ENCODE data around the gene C11orf68.

DNA sequence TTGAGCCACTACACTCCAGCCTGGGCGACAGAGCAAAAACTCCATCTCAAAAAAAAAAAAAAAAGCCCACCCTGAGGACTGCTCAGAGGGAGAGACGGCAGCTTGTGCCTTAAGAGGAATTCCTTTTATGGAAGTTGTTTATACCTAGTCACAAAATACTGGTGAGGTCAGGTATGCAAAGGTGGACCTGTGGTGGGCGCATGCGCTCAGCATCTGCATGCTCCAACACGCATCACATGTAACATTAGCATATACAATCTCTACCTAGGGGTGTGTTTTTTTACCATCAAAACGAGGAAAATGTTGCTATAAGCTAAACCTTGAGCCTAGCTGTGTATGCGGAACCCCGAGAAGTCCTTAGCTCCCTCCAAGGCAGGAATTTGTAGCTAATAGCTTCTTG is 35.9 kb upstream of the C11orf68 start:
- TF ChIP-seq, protein P1, sequence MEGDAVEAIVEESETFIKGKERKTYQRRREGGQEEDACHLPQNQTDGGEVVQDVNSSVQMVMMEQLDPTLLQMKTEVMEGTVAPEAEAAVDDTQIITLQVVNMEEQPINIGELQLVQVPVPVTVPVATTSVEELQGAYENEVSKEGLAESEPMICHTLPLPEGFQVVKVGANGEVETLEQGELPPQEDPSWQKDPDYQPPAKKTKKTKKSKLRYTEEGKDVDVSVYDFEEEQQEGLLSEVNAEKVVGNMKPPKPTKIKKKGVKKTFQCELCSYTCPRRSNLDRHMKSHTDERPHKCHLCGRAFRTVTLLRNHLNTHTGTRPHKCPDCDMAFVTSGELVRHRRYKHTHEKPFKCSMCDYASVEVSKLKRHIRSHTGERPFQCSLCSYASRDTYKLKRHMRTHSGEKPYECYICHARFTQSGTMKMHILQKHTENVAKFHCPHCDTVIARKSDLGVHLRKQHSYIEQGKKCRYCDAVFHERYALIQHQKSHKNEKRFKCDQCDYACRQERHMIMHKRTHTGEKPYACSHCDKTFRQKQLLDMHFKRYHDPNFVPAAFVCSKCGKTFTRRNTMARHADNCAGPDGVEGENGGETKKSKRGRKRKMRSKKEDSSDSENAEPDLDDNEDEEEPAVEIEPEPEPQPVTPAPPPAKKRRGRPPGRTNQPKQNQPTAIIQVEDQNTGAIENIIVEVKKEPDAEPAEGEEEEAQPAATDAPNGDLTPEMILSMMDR (IDR thresholded peaks at IDR 0.05 in 8 of 11, conservative IDR thresholded peaks at IDR 0.05 in 3 of 11) = no peak
- no peak for TF ChIP-seq POLR2A (IDR thresholded peaks at IDR 0.05)
